Measurements from ENCODE around the gene ISL2. TPM values are rescaled to one million over a fixed set of nuclear protein-coding genes. Genes with fewer than 3 reads are reported as not detected.

The ISL2 gene
- total RNA-seq, 1 experiment from 2014 or later = 0.51 TPM

DNA sequence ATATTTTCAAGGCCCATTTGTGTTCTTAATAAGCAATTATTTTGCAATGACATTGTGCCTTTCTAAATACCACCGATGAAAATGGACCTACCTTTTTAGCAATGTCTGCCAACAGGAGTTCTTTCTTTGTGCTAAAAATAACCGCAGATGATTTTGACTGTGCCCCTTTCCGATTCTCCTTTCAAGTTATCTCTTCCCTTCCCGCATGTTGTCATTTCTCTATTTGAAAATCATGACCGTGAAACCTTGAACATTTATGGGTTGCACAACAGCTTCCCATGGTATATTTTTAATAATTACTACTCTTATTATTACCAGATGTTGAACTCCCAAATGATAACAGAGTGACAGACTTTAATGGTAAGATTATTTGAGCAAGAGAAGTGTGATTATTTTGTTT, 15.0 kb upstream of the ISL2 start:
- Histone ChIP-seq H3K4me3 (ENCODE audit: low read depth in 2 of 2, low read length in 2 of 2) (no peak overlapping the region), H3K27me3 (ENCODE audit: control insufficient read depth, insufficient read depth, low read length) (no peaks in the 10 kb centered on the region; the same call in 1 of the 2 replicates), H3K4me1 (ENCODE audit: control insufficient read depth, insufficient read depth, low read length) (no peaks in the 10 kb centered on the region), H3K36me3 (ENCODE audit: control insufficient read depth, insufficient read depth, low read length) (no peaks in the 10 kb centered on the region), H3K9me3 (ENCODE audit: control insufficient read depth, insufficient read depth, low read depth, low read length) (no peaks in the 10 kb centered on the region), H3K27ac (ENCODE audit: low read length) (no peak overlapping the region)
- ChIA-PET CTCF (interaction anchor here (0.6 kb wide), 1 partner anchor 37 kb away, joined by 3 read pairs; no protein-coding TSS in a partner anchor), POLR2A (no interaction called here)
- DNase-seq (ENCODE audit: low read depth, low spot score) (no peak), ATAC-seq (no peak)
- in situ Hi-C loops (cut with HindIII; ENCODE audit: low pct_unique_long_range_greater_than_20kb, low sequenced_read_pairs) (no loop called here), intact Hi-C loops (cut with micrococcal nuclease; ENCODE audit: unreplicated experiment) (no loop called here)
- TF ChIP-seq, protein P1, sequence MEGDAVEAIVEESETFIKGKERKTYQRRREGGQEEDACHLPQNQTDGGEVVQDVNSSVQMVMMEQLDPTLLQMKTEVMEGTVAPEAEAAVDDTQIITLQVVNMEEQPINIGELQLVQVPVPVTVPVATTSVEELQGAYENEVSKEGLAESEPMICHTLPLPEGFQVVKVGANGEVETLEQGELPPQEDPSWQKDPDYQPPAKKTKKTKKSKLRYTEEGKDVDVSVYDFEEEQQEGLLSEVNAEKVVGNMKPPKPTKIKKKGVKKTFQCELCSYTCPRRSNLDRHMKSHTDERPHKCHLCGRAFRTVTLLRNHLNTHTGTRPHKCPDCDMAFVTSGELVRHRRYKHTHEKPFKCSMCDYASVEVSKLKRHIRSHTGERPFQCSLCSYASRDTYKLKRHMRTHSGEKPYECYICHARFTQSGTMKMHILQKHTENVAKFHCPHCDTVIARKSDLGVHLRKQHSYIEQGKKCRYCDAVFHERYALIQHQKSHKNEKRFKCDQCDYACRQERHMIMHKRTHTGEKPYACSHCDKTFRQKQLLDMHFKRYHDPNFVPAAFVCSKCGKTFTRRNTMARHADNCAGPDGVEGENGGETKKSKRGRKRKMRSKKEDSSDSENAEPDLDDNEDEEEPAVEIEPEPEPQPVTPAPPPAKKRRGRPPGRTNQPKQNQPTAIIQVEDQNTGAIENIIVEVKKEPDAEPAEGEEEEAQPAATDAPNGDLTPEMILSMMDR (IDR thresholded peaks at IDR 0.05) = no peak
- TF ChIP-seq, protein P2, sequence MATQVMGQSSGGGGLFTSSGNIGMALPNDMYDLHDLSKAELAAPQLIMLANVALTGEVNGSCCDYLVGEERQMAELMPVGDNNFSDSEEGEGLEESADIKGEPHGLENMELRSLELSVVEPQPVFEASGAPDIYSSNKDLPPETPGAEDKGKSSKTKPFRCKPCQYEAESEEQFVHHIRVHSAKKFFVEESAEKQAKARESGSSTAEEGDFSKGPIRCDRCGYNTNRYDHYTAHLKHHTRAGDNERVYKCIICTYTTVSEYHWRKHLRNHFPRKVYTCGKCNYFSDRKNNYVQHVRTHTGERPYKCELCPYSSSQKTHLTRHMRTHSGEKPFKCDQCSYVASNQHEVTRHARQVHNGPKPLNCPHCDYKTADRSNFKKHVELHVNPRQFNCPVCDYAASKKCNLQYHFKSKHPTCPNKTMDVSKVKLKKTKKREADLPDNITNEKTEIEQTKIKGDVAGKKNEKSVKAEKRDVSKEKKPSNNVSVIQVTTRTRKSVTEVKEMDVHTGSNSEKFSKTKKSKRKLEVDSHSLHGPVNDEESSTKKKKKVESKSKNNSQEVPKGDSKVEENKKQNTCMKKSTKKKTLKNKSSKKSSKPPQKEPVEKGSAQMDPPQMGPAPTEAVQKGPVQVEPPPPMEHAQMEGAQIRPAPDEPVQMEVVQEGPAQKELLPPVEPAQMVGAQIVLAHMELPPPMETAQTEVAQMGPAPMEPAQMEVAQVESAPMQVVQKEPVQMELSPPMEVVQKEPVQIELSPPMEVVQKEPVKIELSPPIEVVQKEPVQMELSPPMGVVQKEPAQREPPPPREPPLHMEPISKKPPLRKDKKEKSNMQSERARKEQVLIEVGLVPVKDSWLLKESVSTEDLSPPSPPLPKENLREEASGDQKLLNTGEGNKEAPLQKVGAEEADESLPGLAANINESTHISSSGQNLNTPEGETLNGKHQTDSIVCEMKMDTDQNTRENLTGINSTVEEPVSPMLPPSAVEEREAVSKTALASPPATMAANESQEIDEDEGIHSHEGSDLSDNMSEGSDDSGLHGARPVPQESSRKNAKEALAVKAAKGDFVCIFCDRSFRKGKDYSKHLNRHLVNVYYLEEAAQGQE (IDR thresholded peaks at IDR 0.05; ENCODE audit: insufficient read depth in 1 of 2, low read depth in 2 of 2, low read length in 1 of 2) = no peak
- TF ChIP-seq TCF7L2 (IDR thresholded peaks at IDR 0.05; ENCODE audit: low read depth, low read length) = no peak
- no peak for TF ChIP-seq SIN3A (IDR thresholded peaks at IDR 0.05; ENCODE audit: borderline replicate concordance, insufficient read depth, low read depth, low read length)
- no peak for TF ChIP-seq POLR2AphosphoS5 (IDR thresholded peaks at IDR 0.05; ENCODE audit: low read depth, low read length)
- no TSS peak for BruUV-seq (replicated peaks)

- POLR2A ChIA-PET = no interaction called here
- CTCF ChIA-PET = no interaction called here
- no TSS peak for BruUV-seq (replicated peaks)
Observed at GRCh38 chr15:76324066-76324465, 12.5 kb upstream of the ISL2 start.

More at GRCh38 chr15:76324066-76324465, 12.5 kb upstream of the ISL2 start:
- DNase-seq (ENCODE audit: low read depth, low spot score) (no peak), ATAC-seq (no peak)
- H3K9me3 ChIP-seq (ENCODE audit: control insufficient read depth, insufficient read depth, low read depth, low read length) = no peaks in the 10 kb centered on the region
- H3K4me3 ChIP-seq (ENCODE audit: low read depth in 2 of 2, low read length in 2 of 2) = no peak overlapping the region
- intact Hi-C loops (cut with micrococcal nuclease; ENCODE audit: unreplicated experiment) = no loop called here
- TF ChIP-seq POLR2AphosphoS5 (IDR thresholded peaks at IDR 0.05; ENCODE audit: low read depth, low read length) (no peak), SIN3A (IDR thresholded peaks at IDR 0.05; ENCODE audit: borderline replicate concordance, insufficient read depth, low read depth, low read length) (no peak), TCF7L2 (IDR thresholded peaks at IDR 0.05; ENCODE audit: low read depth, low read length) (no peak)
- TF ChIP-seq, protein P2 (IDR thresholded peaks at IDR 0.05; ENCODE audit: insufficient read depth in 1 of 2, low read depth in 2 of 2, low read length in 1 of 2) = no peak
- H3K27me3 ChIP-seq (ENCODE audit: control insufficient read depth, insufficient read depth, low read length) = no peaks in the 10 kb centered on the region; the same call in 1 of the 2 replicates
- no peaks in the 10 kb centered on the region for H3K4me1 ChIP-seq (ENCODE audit: control insufficient read depth, insufficient read depth, low read length)
- in situ Hi-C loops (cut with HindIII; ENCODE audit: low pct_unique_long_range_greater_than_20kb, low sequenced_read_pairs) = no loop called here
- H3K36me3 ChIP-seq (ENCODE audit: control insufficient read depth, insufficient read depth, low read length) = no peaks in the 10 kb centered on the region
- no peak overlapping the region for H3K27ac ChIP-seq (ENCODE audit: low read length)

Data from Panc1 (cell line).